ENCODE data around the gene LSM12. TPM values are rescaled to one million over a fixed set of nuclear protein-coding genes. Genes with fewer than 3 reads are reported as not detected.
"Not testable (repeated sequence)": the region's sequence is repeated elsewhere in the genome, so short reads cannot be mapped to it uniquely, and the experiment has no call there.

LSM12 gene
- total RNA-seq, 1 donor from 2014 or later = 57.3 TPM

DNA sequence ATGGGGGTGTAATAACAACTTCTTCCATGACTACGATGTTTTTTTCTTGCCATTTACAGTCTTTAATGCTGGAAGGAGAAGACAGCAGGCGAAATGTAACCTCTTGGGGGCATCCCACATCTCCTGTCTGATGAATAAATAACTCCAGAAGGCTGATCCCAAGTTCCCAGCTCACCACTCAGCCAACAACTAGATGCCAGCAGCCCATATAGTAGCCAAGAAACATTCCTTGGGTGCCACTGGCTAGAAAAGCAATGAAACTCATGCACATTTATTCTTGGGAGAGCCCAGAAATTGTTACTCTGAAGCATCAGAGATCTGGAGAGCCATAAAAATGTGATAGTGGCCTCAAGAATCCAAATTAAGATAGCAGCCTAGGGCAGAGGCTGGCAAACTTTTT is 29.0 kb downstream of the LSM12 start:
- intact Hi-C loops (cut with micrococcal nuclease) = no loop called here
- CTCF ChIA-PET = no interaction called here

GRCh38 chr17:44034688-44035087 is 31.8 kb downstream of the LSM12 start:
- H3K4me3 Mint-ChIP-seq; DNase-seq; intact Hi-C loops (cut with micrococcal nuclease); ATAC-seq (ENCODE audit: low read depth); H3K9me3 Mint-ChIP-seq; POLR2A ChIA-PET; CTCF ChIA-PET; H3K27ac Mint-ChIP-seq; H3K27me3 Mint-ChIP-seq: not testable (repeated sequence)
- Mint-ChIP-seq H3K4me1 (peaks cover 11% of the 10 kb centered on the region), H3K36me3 (ENCODE audit: low read depth) (peaks cover 55% of the 10 kb centered on the region)

More for the DNA sequence above, 29.0 kb downstream of the LSM12 start:
- Mint-ChIP-seq H3K27me3 (no peaks in the 10 kb centered on the region), H3K36me3 (ENCODE audit: low read depth) (peaks cover 61% of the 10 kb centered on the region), H3K4me3 (no peak overlapping the region), H3K27ac (no peak overlapping the region), H3K9me3 (no peaks in the 10 kb centered on the region), H3K4me1 (peaks cover 17% of the 10 kb centered on the region)
- POLR2A ChIA-PET = no interaction called here
- ATAC-seq (ENCODE audit: low read depth) (no peak), DNase-seq (no peak)
- TF ChIP-seq, protein P1, sequence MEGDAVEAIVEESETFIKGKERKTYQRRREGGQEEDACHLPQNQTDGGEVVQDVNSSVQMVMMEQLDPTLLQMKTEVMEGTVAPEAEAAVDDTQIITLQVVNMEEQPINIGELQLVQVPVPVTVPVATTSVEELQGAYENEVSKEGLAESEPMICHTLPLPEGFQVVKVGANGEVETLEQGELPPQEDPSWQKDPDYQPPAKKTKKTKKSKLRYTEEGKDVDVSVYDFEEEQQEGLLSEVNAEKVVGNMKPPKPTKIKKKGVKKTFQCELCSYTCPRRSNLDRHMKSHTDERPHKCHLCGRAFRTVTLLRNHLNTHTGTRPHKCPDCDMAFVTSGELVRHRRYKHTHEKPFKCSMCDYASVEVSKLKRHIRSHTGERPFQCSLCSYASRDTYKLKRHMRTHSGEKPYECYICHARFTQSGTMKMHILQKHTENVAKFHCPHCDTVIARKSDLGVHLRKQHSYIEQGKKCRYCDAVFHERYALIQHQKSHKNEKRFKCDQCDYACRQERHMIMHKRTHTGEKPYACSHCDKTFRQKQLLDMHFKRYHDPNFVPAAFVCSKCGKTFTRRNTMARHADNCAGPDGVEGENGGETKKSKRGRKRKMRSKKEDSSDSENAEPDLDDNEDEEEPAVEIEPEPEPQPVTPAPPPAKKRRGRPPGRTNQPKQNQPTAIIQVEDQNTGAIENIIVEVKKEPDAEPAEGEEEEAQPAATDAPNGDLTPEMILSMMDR (IDR thresholded peaks at IDR 0.05) = no peak

- ATAC-seq (ENCODE audit: low read depth) (no peak), DNase-seq (no peak)
- Mint-ChIP-seq H3K4me1 (peaks cover 11% of the 10 kb centered on the region), H3K4me3 (no peak overlapping the region), H3K9me3 (no peaks in the 10 kb centered on the region), H3K27ac (no peak overlapping the region), H3K36me3 (ENCODE audit: low read depth) (peaks cover 54% of the 10 kb centered on the region), H3K27me3 (no peaks in the 10 kb centered on the region)
- TF ChIP-seq, protein P1 (IDR thresholded peaks at IDR 0.05) = no peak
- ChIA-PET CTCF (no interaction called here), POLR2A (no interaction called here)
- intact Hi-C loops (cut with micrococcal nuclease) = no loop called here
Measured at GRCh38 chr17:44033861-44034408, 32.5 kb downstream of the LSM12 start.

- TF ChIP-seq, protein P1 (IDR thresholded peaks at IDR 0.05) = no peak
- H3K9me3 Mint-ChIP-seq = no peaks in the 10 kb centered on the region
- no peak overlapping the region for H3K27ac Mint-ChIP-seq
- H3K27me3 Mint-ChIP-seq = no peaks in the 10 kb centered on the region
- ChIA-PET CTCF (interaction anchor here (1.4 kb wide), 1 partner anchor 11 kb away, joined by 7 read pairs; no protein-coding TSS in a partner anchor), POLR2A (no interaction called here)
- intact Hi-C loops (cut with micrococcal nuclease) = no loop called here
- peaks cover 26% of the 10 kb centered on the region for H3K36me3 Mint-ChIP-seq (ENCODE audit: low read depth)
- no peak for ATAC-seq (ENCODE audit: low read depth)
- H3K4me3 Mint-ChIP-seq = no peak overlapping the region
- peaks cover 11% of the 10 kb centered on the region for H3K4me1 Mint-ChIP-seq
- DNase-seq = no peak
Measured at GRCh38 chr17:44030482-44030881, 36.0 kb downstream of the LSM12 start.

- Mint-ChIP-seq H3K4me3 (no peak overlapping the region), H3K27me3 (no peaks in the 10 kb centered on the region), H3K36me3 (ENCODE audit: low read depth) (peaks cover 28% of the 10 kb centered on the region), H3K27ac (no peak overlapping the region), H3K4me1 (peaks cover 11% of the 10 kb centered on the region), H3K9me3 (no peaks in the 10 kb centered on the region)
- intact Hi-C loops (cut with micrococcal nuclease) = no loop called here
- POLR2A ChIA-PET = no interaction called here
- no peak for DNase-seq
- TF ChIP-seq, protein P1 (IDR thresholded peaks at IDR 0.05) = no peak
- CTCF ChIA-PET = interaction anchor here (1.4 kb wide), 1 partner anchor 11 kb away, joined by 7 read pairs; no protein-coding TSS in a partner anchor
- ATAC-seq (ENCODE audit: low read depth) = no peak
Measured at GRCh38 chr17:44029736-44030135, 36.7 kb downstream of the LSM12 start.

DNA sequence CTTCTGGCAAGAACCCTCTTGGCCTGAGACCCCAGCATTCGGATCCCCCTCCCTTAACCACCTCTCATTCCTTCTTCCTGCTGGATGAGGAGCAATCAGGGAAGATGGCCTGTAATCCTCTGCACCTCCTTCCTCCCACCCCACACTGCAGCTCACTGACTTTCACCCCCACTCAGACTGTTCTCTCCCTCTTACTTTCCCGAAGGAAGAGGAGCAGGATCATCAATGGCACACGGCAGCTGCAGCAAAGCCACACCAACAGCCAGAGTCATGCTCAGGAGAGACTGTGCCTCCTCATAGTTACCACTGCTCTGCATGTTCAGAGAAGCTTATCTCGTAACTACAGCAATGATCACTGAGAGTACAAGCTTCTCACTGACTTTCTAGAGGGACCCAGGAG is 41.6 kb downstream of the LSM12 start:
- Mint-ChIP-seq H3K9me3 (no peaks in the 10 kb centered on the region), H3K4me3 (no peak overlapping the region), H3K36me3 (ENCODE audit: low read depth) (peaks cover 19% of the 10 kb centered on the region), H3K27me3 (no peaks in the 10 kb centered on the region), H3K4me1 (no peaks in the 10 kb centered on the region), H3K27ac (no peak overlapping the region)
- ATAC-seq (ENCODE audit: low read depth) (no peak), DNase-seq (no peak)
- ChIA-PET POLR2A (no interaction called here), CTCF (no interaction called here)
- intact Hi-C loops (cut with micrococcal nuclease) = no loop called here
- TF ChIP-seq, protein P1 (IDR thresholded peaks at IDR 0.05) = no peak
